IMR-90 (cell line): ENCODE data around the gene MAP1LC3B.

Source experiments
- BHLHE40 ChIP-seq: fragments of 150-350 bp; IDR thresholded peaks from 2 replicates; pipeline ENCODE4 v1.6.1; 2016; ENCODE audit warnings: mild to moderate bottlenecking, low read depth, low read length
- CEBPB ChIP-seq: IDR thresholded peaks from 2 replicates; pipeline ENCODE4 v1.6.1; 2012; ENCODE audit warnings: low read depth, low read length, improper control_type of control experiment
- CHD1 ChIP-seq: IDR thresholded peaks from 2 replicates; pipeline ENCODE4 v1.6.1; 2012; ENCODE audit warnings: low read depth, low read length, improper control_type of control experiment
- FOS ChIP-seq: fragments of 150-350 bp; IDR thresholded peaks from 2 replicates; pipeline ENCODE4 v1.6.1; 2016; ENCODE audit warnings: low read depth, low read length
- MAZ ChIP-seq: IDR thresholded peaks from 2 replicates; pipeline ENCODE4 v1.6.1; 2012; ENCODE audit warnings: low read depth, mild to moderate bottlenecking, low read length, improper control_type of control experiment, moderate library complexity, borderline replicate concordance
- POLR2A ChIP-seq: IDR thresholded peaks from 2 replicates; pipeline ENCODE4 v1.6.1; 2012; ENCODE audit warnings: mild to moderate bottlenecking, low read depth, low read length
- RAD21 ChIP-seq: IDR thresholded peaks from 2 replicates; pipeline ENCODE4 v1.6.1; 2012; ENCODE audit warnings: low read length, improper control_type of control experiment
- RFX5 ChIP-seq: IDR thresholded peaks from 2 replicates; pipeline ENCODE4 v1.8.0; 2012; ENCODE audit warnings: low read depth, mild to moderate bottlenecking, low read length, moderate library complexity
- SMC3 ChIP-seq: fragments of 150-350 bp; IDR thresholded peaks from 2 replicates; pipeline ENCODE4 v1.6.1; 2016; ENCODE audit warnings: low read depth, mild to moderate bottlenecking, antibody characterized with exemption, low read length, moderate library complexity
- TF ChIP-seq, protein P1 (sequence below): conservative IDR thresholded peaks from 2 replicates; pipeline ENCODE4 v1.5.1; 2012; ENCODE audit warnings: mild to moderate bottlenecking, low read depth, low read length, improper control_type of control experiment
- TF ChIP-seq, protein P2 (sequence below): fragments of 150-350 bp; IDR thresholded peaks from 2 replicates; pipeline ENCODE4 v1.6.1; 2016; ENCODE audit warnings: low read depth, mild to moderate bottlenecking, low read length, moderate library complexity, borderline replicate concordance
- TF ChIP-seq, protein P3 (sequence below): fragments of 150-350 bp; IDR thresholded peaks from 2 replicates; pipeline ENCODE4 v1.6.1; 2017; ENCODE audit warnings: mild to moderate bottlenecking, antibody characterized with exemption, low read length, low read depth

DNA sequence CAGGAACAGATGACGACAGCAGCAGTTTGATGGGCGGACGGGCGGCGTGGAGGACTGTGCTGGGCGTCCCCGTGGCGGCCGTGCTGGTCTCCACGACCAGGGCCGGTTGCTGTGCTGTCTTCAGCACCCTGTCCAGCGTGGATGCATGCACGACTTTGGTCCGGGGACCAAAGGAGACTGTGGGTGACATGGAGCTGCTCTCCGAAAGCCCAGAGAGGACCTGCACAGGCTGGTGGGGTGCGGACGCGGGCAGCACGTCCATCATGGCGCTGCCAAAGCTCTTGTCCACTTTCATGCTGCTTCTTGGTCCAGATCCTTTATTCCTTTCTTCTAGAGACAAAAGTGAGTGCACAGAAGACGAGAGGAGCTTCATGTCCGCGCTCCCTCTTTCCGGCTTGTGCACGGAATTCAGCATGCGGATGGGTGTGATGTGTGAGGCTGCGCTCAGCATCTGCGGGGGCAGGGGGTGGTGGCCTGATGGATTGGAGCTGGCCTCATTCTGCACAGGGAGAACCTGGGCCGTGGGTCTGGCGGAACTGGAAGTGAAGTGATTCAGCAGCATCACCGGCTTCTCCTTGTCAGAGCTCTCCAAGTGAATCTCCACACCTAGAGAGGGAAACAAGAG is 20.3 kb downstream of the MAP1LC3B start:
- TF ChIP-seq POLR2A (no peak), BHLHE40 (no peak), RFX5 (no peak), SMC3 (no peak), MAZ (no peak), RAD21 (no peak), CEBPB (no peak), FOS (no peak), CHD1 (no peak)
- TF ChIP-seq, protein P1, sequence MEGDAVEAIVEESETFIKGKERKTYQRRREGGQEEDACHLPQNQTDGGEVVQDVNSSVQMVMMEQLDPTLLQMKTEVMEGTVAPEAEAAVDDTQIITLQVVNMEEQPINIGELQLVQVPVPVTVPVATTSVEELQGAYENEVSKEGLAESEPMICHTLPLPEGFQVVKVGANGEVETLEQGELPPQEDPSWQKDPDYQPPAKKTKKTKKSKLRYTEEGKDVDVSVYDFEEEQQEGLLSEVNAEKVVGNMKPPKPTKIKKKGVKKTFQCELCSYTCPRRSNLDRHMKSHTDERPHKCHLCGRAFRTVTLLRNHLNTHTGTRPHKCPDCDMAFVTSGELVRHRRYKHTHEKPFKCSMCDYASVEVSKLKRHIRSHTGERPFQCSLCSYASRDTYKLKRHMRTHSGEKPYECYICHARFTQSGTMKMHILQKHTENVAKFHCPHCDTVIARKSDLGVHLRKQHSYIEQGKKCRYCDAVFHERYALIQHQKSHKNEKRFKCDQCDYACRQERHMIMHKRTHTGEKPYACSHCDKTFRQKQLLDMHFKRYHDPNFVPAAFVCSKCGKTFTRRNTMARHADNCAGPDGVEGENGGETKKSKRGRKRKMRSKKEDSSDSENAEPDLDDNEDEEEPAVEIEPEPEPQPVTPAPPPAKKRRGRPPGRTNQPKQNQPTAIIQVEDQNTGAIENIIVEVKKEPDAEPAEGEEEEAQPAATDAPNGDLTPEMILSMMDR = no peak
- TF ChIP-seq, protein P2, sequence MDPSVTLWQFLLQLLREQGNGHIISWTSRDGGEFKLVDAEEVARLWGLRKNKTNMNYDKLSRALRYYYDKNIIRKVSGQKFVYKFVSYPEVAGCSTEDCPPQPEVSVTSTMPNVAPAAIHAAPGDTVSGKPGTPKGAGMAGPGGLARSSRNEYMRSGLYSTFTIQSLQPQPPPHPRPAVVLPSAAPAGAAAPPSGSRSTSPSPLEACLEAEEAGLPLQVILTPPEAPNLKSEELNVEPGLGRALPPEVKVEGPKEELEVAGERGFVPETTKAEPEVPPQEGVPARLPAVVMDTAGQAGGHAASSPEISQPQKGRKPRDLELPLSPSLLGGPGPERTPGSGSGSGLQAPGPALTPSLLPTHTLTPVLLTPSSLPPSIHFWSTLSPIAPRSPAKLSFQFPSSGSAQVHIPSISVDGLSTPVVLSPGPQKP = no peak
- TF ChIP-seq, protein P3, sequence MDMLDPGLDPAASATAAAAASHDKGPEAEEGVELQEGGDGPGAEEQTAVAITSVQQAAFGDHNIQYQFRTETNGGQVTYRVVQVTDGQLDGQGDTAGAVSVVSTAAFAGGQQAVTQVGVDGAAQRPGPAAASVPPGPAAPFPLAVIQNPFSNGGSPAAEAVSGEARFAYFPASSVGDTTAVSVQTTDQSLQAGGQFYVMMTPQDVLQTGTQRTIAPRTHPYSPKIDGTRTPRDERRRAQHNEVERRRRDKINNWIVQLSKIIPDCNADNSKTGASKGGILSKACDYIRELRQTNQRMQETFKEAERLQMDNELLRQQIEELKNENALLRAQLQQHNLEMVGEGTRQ = no peak
